Sigmoid colon (tissue), 4 donors: ENCODE results near the gene UNC79.

Source experiments
- CTCF ChIP-seq, 4 experiments: fragments of 450-650 bp in 3 of 4; fragments of 200-600 bp in 1 of 4; IDR thresholded peaks; one replicate each; pipeline ENCODE4 v1.5.1; 2016 to 2019; ENCODE audit warnings: antibody characterized with exemption in 4 of 4, mild to moderate bottlenecking in 3 of 4, moderate library complexity in 2 of 4
- EP300 ChIP-seq, 4 donors: sonication (generic); formaldehyde crosslinking; IDR thresholded peaks; one replicate each; pipeline ENCODE4 v1.6.1; 2017; ENCODE audit warnings: antibody characterized with exemption in 4 of 4
- POLR2AphosphoS5 ChIP-seq, 4 donors: sonication (generic); formaldehyde crosslinking; IDR thresholded peaks; one replicate each; pipeline ENCODE4 v1.6.1; 2017; ENCODE audit warnings: antibody characterized with exemption in 4 of 4

GRCh38 chr14:93402951-93403350 is 27.8 kb upstream of the UNC79 start:
- TF ChIP-seq CTCF (IDR thresholded peaks at IDR 0.05): no peak
- TF ChIP-seq EP300 (IDR thresholded peaks at IDR 0.05): no peak
- no peak for TF ChIP-seq POLR2AphosphoS5 (IDR thresholded peaks at IDR 0.05)
